A549 (cell line): ENCODE measurements around the gene DMXL2. TPM values are rescaled to one million over a fixed set of nuclear protein-coding genes. Genes with fewer than 3 reads are reported as not detected.

ENCODE experiments used
- ATAC-seq, 2 experiments: fragments of 200-7000 bp in 1 of 2; fragments of >200 bp in 1 of 2; cut with Nextera tagmentation in 1 of 2; cut with Tn5 transposase in 1 of 2; 3 replicates each; pipeline versions ENCODE4 v1.8.0 to v1.9.1; 2018 to 2020; ENCODE audit warnings: mild to moderate bottlenecking in 1 of 2, moderate library complexity in 1 of 2
- CTCF ChIA-PET: fragments of 300-600 bp; sonication (Branson Sonifier 250); formaldehyde crosslinking; extraction: SDS; loops from one replicate; lab custom pipeline; 2021; ENCODE audit warnings: antibody characterized with exemption, inconsistent platforms; lab: Yijun Ruan, JAX
- POLR2A ChIA-PET: fragments of 350-600 bp; formaldehyde crosslinking; extraction: SDS; loops from one replicate; lab custom pipeline; 2021; ENCODE audit warnings: antibody characterized with exemption, inconsistent platforms; lab: Yijun Ruan, JAX
- DNase-seq, 2 experiments: peaks; one replicate each; pipeline versions ENCODE4 v3.0.0 to v3.0.0-alpha.2; 2011 to 2016; ENCODE audit warnings: low read depth in 1 of 2, low spot score in 1 of 2
- FAIRE-seq: peaks from 2 replicates; lab custom pipeline; 2011; peaks lifted over from hg19 to GRCh38; lab: Jason Lieb, UNC
- H3K27ac ChIP-seq, 2 experiments: fragments of >200 bp; sonication (Bioruptor Twin); formaldehyde crosslinking; 3 replicates each; pipeline ENCODE4 v1.5.1; 2016 to 2017
- H3K4me1 ChIP-seq: fragments of >200 bp; sonication (Bioruptor Twin); formaldehyde crosslinking; 3 replicates; pipeline ENCODE4 v1.6.1; 2016
- H3K4me2 ChIP-seq: fragments of >200 bp; sonication (Bioruptor Twin); formaldehyde crosslinking; 3 replicates; pipeline ENCODE4 v1.6.1; 2016
- H3K4me3 ChIP-seq: fragments of >200 bp; sonication (Bioruptor Twin); formaldehyde crosslinking; 3 replicates; pipeline ENCODE4 v1.5.1; 2016
- H3K9me3 ChIP-seq: fragments of >200 bp; sonication (Bioruptor Twin); formaldehyde crosslinking; 3 replicates; pipeline ENCODE4 v1.6.1; 2016
- CHD4 ChIP-seq: fragments of 200-600 bp; sonication (generic); IDR thresholded peaks from 2 replicates; pipeline ENCODE4 v1.6.1; 2016; ENCODE audit warnings: antibody characterized with exemption, mild to moderate bottlenecking, borderline replicate concordance
- E2F6 ChIP-seq: IDR thresholded peaks from 2 replicates; pipeline ENCODE4 v1.6.1; 2012; ENCODE audit warnings: low read depth, borderline replicate concordance
- EHF ChIP-seq: fragments of 250-450 bp; sonication (Bioruptor Pico); IDR thresholded peaks from 2 replicates; pipeline ENCODE4 v1.5.0; 2020; ENCODE audit warnings: mild to moderate bottlenecking
- ELK1 ChIP-seq: fragments of 150-350 bp; IDR thresholded peaks from 2 replicates; pipeline ENCODE4 v1.6.1; 2014; ENCODE audit warnings: low read depth, mild to moderate bottlenecking, low read length
- FOSB ChIP-seq: fragments of 250-450 bp; sonication (Bioruptor Pico); IDR thresholded peaks from 2 replicates; pipeline ENCODE4 v1.5.0; 2020; ENCODE audit warnings: mild to moderate bottlenecking, moderate library complexity
- GATA3 ChIP-seq: IDR thresholded peaks from 2 replicates; pipeline ENCODE4 v1.6.1; 2012; ENCODE audit warnings: borderline replicate concordance
- HDAC2 ChIP-seq: fragments of 200-600 bp; sonication (generic); IDR thresholded peaks from 2 replicates; pipeline ENCODE4 v1.6.1; 2016
- HES2 ChIP-seq: fragments of >200 bp; sonication (Bioruptor Twin); formaldehyde crosslinking; IDR thresholded peaks from 2 replicates; pipeline ENCODE4 v1.6.1; 2016
- HEYL ChIP-seq: fragments of 250-450 bp; sonication (Bioruptor Pico); IDR thresholded peaks from 2 replicates; pipeline ENCODE4 v1.8.0; 2021; ENCODE audit warnings: mild to moderate bottlenecking, moderate library complexity
- HOXB13 ChIP-seq: fragments of 250-450 bp; sonication (Bioruptor Pico); IDR thresholded peaks from 2 replicates; pipeline ENCODE4 v1.5.0; 2020; ENCODE audit warnings: low read depth, mild to moderate bottlenecking, moderate library complexity
- HOXB5 ChIP-seq: fragments of 250-450 bp; sonication (Bioruptor Pico); IDR thresholded peaks from 2 replicates; pipeline ENCODE4 v1.5.0; 2020; ENCODE audit warnings: mild to moderate bottlenecking, moderate library complexity
- JUN ChIP-seq, 2 experiments: fragments of >200 bp; sonication (Bioruptor Twin); formaldehyde crosslinking; IDR thresholded peaks; 2 replicates in 1 of 2; 3 replicates in 1 of 2; pipeline ENCODE4 v1.6.1; 2016 to 2017
- MAFK ChIP-seq: fragments of 450-650 bp; IDR thresholded peaks from 2 replicates; pipeline ENCODE4 v1.6.1; 2014; ENCODE audit not compliant: partially characterized antibody
- MAX ChIP-seq: IDR thresholded peaks from 2 replicates; pipeline ENCODE4 v1.6.1; 2012
- MYC ChIP-seq: IDR thresholded peaks from 2 replicates; pipeline ENCODE4 v1.6.1; 2012; ENCODE audit warnings: mild to moderate bottlenecking, inconsistent platforms, low read length, improper control_type of control experiment, borderline replicate concordance
- NFE2L2 ChIP-seq: fragments of 150-350 bp; conservative IDR thresholded peaks from 2 replicates; pipeline ENCODE4 v1.6.1; 2014; ENCODE audit warnings: low read length
- NR3C1 ChIP-seq: fragments of >200 bp; sonication (Bioruptor Twin); formaldehyde crosslinking; IDR thresholded peaks from 3 replicates; pipeline ENCODE4 v1.6.1; 2017
- POLR2AphosphoS2 ChIP-seq: conservative IDR thresholded peaks from 2 replicates; pipeline ENCODE4 v1.6.1; 2012; ENCODE audit warnings: low read length, improper control_type of control experiment, inconsistent platforms
- RARB ChIP-seq: fragments of 250-450 bp; sonication (Bioruptor Pico); IDR thresholded peaks from 2 replicates; pipeline ENCODE4 v1.8.0; 2021; ENCODE audit warnings: mild to moderate bottlenecking, moderate library complexity
- RCOR1 ChIP-seq: fragments of 150-350 bp; IDR thresholded peaks from 2 replicates; pipeline ENCODE4 v1.6.1; 2014; ENCODE audit warnings: antibody characterized with exemption, low read length, low read depth
- REST ChIP-seq: fragments of 200-600 bp; sonication (generic); IDR thresholded peaks from 2 replicates; pipeline ENCODE4 v1.6.1; 2016; ENCODE audit warnings: antibody characterized with exemption, mild to moderate bottlenecking, moderate library complexity
- RNF2 ChIP-seq: fragments of 200-600 bp; sonication (generic); IDR thresholded peaks from 2 replicates; pipeline ENCODE4 v1.6.1; 2016; ENCODE audit warnings: low read depth, mild to moderate bottlenecking, antibody characterized with exemption, moderate library complexity, borderline replicate concordance
- SMC3 ChIP-seq: fragments of >200 bp; sonication (Bioruptor Twin); formaldehyde crosslinking; IDR thresholded peaks from 3 replicates; pipeline ENCODE4 v1.6.1; 2018; ENCODE audit warnings: inconsistent platforms
- ZNF302 ChIP-seq: fragments of 250-450 bp; sonication (Bioruptor Pico); IDR thresholded peaks from 2 replicates; pipeline ENCODE4 v1.9.0; 2021; ENCODE audit warnings: inconsistent platforms, mild to moderate bottlenecking, moderate library complexity
- WGBS: methylation state at CpG from one replicate; pipeline ENCODE4 v1.1.6; 2017; ENCODE audit errors: missing lambda C conversion rate; 5-methylcytosine and 5-hydroxymethylcytosine counted together
- polyA plus RNA-seq, 4 experiments: library from polyadenylated mRNA; depleted of rRNA in 3 of 4; stranded (reverse); fragments of >200 nt; fragmentation: RNase III in 1 of 4; extraction: RNeasy Plus Mini Kit Qiagen cat#74134 plus additional on column Dnase treatment in 1 of 4; gene quantifications; 2 replicates in 3 of 4; 3 replicates in 1 of 4; pipeline ENCODE4 v1.2.3, GENCODE V29; 2011 to 2017
- TF ChIP-seq, protein P1 (sequence below): fragments of 450-650 bp; IDR thresholded peaks from 2 replicates; pipeline ENCODE4 v1.6.1; 2014; ENCODE audit warnings: antibody characterized with exemption
- TF ChIP-seq, protein P2 (sequence below): fragments of 250-450 bp; sonication (Bioruptor Pico); IDR thresholded peaks from 2 replicates; pipeline ENCODE4 v1.5.0; 2020; ENCODE audit warnings: low read depth, mild to moderate bottlenecking, moderate library complexity

DMXL2 gene
- polyA plus RNA-seq, 2 of the 4 experiments (the other 2 are of a cell fraction), result 25.6 to 50.9 TPM

DNA sequence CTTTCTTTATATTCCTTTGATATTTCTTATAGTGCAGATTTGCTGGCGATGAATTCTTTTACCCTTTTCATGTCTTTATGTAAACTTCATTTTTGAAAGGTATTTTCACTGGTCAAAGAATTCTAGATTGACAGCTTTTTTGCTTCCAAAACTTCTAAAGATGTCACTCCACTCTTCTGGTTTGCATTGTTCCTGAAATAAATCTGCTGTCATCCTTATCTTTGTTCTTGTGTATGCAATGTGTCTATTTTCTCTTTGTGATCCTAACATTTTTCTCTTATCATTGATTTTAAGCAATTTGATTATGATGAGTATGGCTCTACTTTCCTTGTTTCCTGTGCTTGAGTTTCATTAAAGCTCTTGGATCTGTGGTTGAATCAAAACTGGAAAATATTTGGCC lies 177.8 kb downstream of the DMXL2 start (continued):
- no peak for TF ChIP-seq RCOR1
- TF ChIP-seq ZNF302 (CRISPR knock-in tag), result no peak
- no peak for TF ChIP-seq E2F6

DNA sequence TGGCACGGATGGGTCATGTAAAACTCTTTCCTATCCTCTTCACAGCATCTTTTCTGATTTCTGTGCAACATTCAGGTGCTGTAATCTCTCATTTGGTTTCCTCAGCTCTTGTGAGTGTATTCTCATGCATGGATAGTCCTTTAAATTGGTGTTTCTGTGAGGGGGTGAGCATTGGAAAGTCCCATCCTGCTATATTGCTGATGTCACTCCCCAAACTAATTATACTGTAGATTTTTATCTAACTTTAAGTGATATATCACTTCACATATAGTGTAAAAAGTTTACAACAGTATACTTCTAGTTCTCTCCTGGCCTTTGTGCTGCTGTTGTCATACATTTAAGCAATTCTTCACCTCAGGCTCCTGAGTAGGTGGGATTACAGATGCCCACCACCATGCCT lies 178.5 kb downstream of the DMXL2 start:
- DNase-seq (no peak), FAIRE-seq (no peak), ATAC-seq (no peak)
- WGBS, result 95% methylated on average over 1 of the region's 1 CpG
- ChIA-PET POLR2A (no interaction called here), CTCF (interaction anchor here (0.5 kb wide), 1 partner anchor 163 kb away, joined by 3 read pairs; no protein-coding TSS in a partner anchor)
- H3K4me2 ChIP-seq, result no peak overlapping the region
- no peaks in the 10 kb centered on the region for H3K9me3 ChIP-seq
- H3K4me1 ChIP-seq, result peaks cover 12% of the 10 kb centered on the region
- no peak for TF ChIP-seq RARB (CRISPR knock-in tag)
- no peak for TF ChIP-seq HOXB5 (CRISPR knock-in tag)
- no peak for TF ChIP-seq HDAC2
- no peak overlapping the region for H3K27ac ChIP-seq
- no peak overlapping the region for H3K4me3 ChIP-seq

- DNase-seq (no peak), FAIRE-seq (no peak), ATAC-seq (peak; percentile 16 to 47; a peak in 5 of 6 replicates)
- 92% methylated on average over 4 of the region's 4 CpGs for WGBS
- Histone ChIP-seq H3K27ac (no peak overlapping the region), H3K4me3 (no peak overlapping the region), H3K4me2 (no peak overlapping the region), H3K4me1 (peaks cover 9% of the 10 kb centered on the region), H3K9me3 (no peaks in the 10 kb centered on the region)
- TF ChIP-seq JUN (IDR thresholded peaks at IDR 0.05), result no peak
- no peak for TF ChIP-seq HEYL (CRISPR knock-in tag)
- no peak for TF ChIP-seq MAX
- no peak for TF ChIP-seq MYC
- TF ChIP-seq POLR2AphosphoS2, result no peak
- no peak for TF ChIP-seq HOXB13
- no peak for TF ChIP-seq CHD4
- POLR2A ChIA-PET, result no interaction called here
- CTCF ChIA-PET, result interaction anchor here (0.5 kb wide), 1 partner anchor 164 kb away, joined by 3 read pairs; no protein-coding TSS in a partner anchor
These were observed 179.2 kb downstream of the DMXL2 start for GRCh38 chr15:51443282-51443914.

- DNase-seq (no peak), FAIRE-seq (no peak), ATAC-seq (no peak)
- H3K27ac ChIP-seq, result no peak overlapping the region
- no peak overlapping the region for H3K4me2 ChIP-seq
- POLR2A ChIA-PET, result no interaction called here
- H3K9me3 ChIP-seq, result no peaks in the 10 kb centered on the region
- no peaks in the 10 kb centered on the region for H3K4me1 ChIP-seq
- CTCF ChIA-PET, result no interaction called here
- WGBS, result 42% methylated on average over 2 of the region's 2 CpGs
- no peak overlapping the region for H3K4me3 ChIP-seq
- TF ChIP-seq EHF (CRISPR knock-in tag) (no peak), HES2 (no peak), NR3C1 (no peak), HOXB5 (CRISPR knock-in tag) (no peak), FOSB (CRISPR knock-in tag) (no peak), GATA3 (no peak), SMC3 (no peak), MAFK (no peak), ZNF302 (CRISPR knock-in tag) (no peak), ELK1 (no peak), RNF2 (no peak), REST (no peak), NFE2L2 (no peak), JUN (IDR thresholded peaks at IDR 0.05) (no peak), HDAC2 (no peak)
- TF ChIP-seq, protein P1, sequence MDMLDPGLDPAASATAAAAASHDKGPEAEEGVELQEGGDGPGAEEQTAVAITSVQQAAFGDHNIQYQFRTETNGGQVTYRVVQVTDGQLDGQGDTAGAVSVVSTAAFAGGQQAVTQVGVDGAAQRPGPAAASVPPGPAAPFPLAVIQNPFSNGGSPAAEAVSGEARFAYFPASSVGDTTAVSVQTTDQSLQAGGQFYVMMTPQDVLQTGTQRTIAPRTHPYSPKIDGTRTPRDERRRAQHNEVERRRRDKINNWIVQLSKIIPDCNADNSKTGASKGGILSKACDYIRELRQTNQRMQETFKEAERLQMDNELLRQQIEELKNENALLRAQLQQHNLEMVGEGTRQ, result no peak
- TF ChIP-seq, protein P2, sequence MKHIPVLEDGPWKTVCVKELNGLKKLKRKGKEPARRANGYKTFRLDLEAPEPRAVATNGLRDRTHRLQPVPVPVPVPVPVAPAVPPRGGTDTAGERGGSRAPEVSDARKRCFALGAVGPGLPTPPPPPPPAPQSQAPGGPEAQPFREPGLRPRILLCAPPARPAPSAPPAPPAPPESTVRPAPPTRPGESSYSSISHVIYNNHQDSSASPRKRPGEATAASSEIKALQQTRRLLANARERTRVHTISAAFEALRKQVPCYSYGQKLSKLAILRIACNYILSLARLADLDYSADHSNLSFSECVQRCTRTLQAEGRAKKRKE (CRISPR knock-in tag), result no peak
These were observed 184.0 kb downstream of the DMXL2 start for GRCh38 chr15:51438526-51438925.
